GM20000 (cell line): Measurements from ENCODE around the gene MT1X.

Experiments used
- DNase-seq: peaks from one replicate; pipeline ENCODE4 v3.0.0; 2012; ENCODE audit warnings: low spot score
- TF ChIP-seq, protein P1 (sequence below): IDR thresholded peaks from 2 replicates; pipeline ENCODE4 v1.5.1; 2012; ENCODE audit warnings: mild to moderate bottlenecking, control low read depth; ENCODE audit errors: extremely low read depth, missing control alignments

The MT1X gene

DNA sequence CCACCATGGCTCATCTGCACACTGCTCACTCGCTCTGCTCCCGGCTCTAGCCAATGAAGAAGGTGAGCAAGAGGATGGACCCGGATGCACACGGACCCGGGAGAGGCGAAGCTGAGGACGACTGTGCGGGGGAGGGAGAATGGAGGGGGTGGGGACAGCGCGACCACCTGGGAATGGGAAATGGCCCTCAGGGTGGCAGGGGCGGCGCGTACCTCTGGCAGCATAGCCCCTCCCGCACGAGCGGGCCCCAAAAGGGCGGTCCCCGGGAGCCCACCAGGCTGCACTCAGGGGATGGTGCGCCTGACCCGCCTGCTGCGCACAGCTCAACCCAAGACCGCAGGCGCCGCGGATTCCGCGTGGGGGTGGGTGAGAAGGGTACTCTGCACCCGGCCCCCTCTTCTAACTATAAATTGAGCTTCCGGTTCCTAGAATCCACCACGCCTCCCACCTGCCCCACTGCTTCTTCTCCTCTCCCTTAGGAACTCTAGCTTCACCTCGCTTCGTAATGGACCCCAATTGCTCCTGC, 6.5 kb upstream of the MT1X start:
- TF ChIP-seq, protein P1, sequence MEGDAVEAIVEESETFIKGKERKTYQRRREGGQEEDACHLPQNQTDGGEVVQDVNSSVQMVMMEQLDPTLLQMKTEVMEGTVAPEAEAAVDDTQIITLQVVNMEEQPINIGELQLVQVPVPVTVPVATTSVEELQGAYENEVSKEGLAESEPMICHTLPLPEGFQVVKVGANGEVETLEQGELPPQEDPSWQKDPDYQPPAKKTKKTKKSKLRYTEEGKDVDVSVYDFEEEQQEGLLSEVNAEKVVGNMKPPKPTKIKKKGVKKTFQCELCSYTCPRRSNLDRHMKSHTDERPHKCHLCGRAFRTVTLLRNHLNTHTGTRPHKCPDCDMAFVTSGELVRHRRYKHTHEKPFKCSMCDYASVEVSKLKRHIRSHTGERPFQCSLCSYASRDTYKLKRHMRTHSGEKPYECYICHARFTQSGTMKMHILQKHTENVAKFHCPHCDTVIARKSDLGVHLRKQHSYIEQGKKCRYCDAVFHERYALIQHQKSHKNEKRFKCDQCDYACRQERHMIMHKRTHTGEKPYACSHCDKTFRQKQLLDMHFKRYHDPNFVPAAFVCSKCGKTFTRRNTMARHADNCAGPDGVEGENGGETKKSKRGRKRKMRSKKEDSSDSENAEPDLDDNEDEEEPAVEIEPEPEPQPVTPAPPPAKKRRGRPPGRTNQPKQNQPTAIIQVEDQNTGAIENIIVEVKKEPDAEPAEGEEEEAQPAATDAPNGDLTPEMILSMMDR = no peak
- no peak for DNase-seq

- TF ChIP-seq, protein P1 = no peak
- no peak for DNase-seq
Observed at GRCh38 chr16:56677474-56677873, 4.8 kb upstream of the MT1X start.

DNA sequence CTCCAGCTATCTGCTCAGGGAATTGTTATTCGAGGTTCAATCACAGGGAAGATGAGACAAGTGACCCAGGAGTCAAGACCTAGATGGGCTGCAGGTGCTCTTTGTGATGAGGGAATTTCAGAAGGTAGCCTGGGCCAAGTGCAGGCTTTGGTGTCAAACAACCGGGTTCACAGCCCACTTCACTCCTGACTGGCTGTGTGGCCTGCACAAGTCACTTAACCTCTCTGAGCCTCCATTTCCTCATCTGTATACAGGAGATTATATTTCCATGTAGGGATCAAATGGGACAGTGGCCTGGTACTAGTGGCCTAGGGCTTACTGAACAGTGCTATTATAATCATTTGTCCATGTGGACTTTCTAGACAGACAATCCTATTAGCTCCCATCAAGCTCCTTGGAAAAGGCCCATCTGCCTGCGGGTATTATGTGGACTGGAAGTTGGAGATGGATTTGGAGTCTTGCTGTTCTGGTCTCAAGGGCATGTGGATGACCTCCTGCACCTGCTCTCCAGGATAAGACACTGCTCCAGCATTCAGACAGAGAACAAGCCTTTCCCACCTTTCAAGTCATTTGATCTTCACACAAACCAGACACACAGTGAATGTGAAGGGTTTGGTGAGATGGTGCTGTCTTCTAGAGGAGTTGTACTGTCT, 3.1 kb upstream of the MT1X start:
- DNase-seq = no peak
- TF ChIP-seq, protein P1 = no peak

DNA sequence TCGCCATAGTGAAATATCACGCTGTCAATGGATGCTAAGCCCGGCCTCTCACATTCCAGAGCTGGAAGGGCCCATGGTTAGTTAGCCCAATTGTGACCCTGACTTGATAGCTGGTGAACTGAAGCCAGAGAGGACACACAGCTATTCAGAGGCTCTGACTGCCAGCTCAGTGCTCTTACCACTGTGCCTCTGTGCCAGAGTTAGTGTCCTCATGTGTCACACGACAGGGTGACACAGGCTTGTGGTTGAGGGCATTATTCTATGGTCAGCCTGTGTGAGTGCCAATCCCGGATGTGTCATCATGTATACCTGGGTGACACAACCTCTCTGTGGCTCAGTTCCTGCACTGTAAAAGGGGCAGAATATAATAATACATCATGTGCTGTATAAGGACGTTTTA, 2.5 kb upstream of the MT1X start:
- TF ChIP-seq, protein P1 = no peak
- no peak for DNase-seq

DNA sequence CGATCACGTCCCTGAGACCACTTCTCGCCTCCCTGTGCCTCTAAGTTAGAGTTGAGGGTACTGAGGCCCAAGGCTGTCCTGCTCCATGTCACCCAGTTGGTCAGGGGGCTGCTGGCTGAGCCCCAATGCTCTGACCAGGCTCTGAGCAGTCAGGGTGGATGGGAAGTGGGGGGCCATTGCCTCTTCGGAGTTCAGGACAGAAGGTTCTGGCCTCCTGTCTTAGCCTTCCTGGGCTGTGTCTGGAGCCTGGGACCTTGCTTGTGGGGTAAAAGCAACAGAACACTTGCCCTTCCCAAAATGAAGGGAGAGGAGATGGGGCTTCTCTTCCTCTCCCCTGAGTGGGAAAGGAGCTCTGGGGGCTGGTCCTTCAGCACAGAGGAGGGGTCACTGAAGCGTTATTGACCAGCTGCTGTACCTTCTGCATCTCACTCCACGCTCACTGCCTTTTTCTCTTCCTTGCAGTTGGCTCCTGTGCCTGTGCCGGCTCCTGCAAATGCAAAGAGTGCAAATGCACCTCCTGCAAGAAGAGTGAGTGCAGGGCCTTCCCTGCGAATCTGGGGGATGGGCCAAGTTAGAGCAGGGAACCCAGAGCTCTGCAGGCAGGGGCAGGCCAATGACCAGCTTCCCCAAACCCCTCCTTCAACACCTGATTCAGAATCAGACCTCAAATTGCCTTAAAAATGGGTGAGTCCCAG, 580 bp downstream of the MT1X start:
- DNase-seq = no peak
- TF ChIP-seq, protein P1 = no peak

DNA sequence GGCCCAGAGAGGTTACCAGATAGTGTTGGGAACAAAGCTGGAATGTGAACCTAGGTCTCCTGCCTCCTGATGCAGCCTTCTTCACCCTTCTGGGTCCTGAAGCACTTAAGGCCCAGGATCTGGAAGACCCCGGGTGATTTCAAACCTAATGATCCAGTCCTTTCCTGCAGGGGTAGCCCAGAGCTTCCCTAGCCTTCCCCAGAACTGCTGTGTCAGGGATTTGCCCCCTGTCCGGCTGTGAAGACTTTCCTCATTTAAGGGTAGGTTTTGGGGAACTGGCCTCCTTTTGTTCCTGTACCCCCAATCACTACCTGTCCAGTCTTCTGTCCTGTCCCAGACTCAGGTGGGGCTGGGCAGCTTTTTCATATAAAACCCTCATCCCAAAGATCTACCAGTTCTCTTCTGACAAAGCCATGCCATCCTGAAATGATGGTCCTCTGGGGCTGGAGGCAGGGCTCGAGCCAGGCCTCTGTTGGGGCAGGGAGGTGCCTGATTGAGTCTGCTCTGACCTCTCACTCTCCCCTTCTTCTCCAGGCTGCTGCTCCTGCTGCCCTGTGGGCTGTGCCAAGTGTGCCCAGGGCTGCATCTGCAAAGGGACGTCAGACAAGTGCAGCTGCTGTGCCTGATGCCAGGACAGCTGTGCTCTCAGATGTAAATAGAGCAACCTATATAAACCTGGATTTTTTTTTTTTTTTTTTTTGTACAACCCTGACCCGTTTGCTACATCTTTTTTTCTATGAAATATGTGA, 1.3 kb downstream of the MT1X start:
- DNase-seq = no peak
- TF ChIP-seq, protein P1 = no peak
